ENCODE measurements around the gene ARMCX1. TPM values are rescaled to one million over a fixed set of nuclear protein-coding genes. Genes with fewer than 3 reads are reported as not detected.
"Not testable (repeated sequence)": the region's sequence is repeated elsewhere in the genome, so short reads cannot be mapped to it uniquely, and the experiment has no call there.

Gene ARMCX1
- total and polyA plus RNA-seq, 2 experiments from 2014 or later = 26.9 to 28.0 TPM

GRCh38 chrX:101595739-101596419, 45.5 kb downstream of the ARMCX1 start:
- Mint-ChIP-seq H3K4me1 (peaks cover 3% of the 10 kb centered on the region; the same call in 1 of the 3 replicates), H3K4me3 (no peak overlapping the region), H3K27ac (no peak overlapping the region), H3K9me3 (no peaks in the 10 kb centered on the region), H3K36me3 (ENCODE audit: low read depth) (no peaks in the 10 kb centered on the region), H3K27me3 (ENCODE audit: insufficient read depth, low read depth, poor library complexity) (no peaks in the 10 kb centered on the region)
- no peaks in the 10 kb centered on the region for H3F3A ChIP-seq (replicated peaks; ENCODE audit: low read depth)
- no peaks in the 10 kb centered on the region for H4K20me1 ChIP-seq (replicated peaks; ENCODE audit: insufficient read depth)
- no peak overlapping the region for H2AFZ ChIP-seq
- H3K4me1 ChIP-seq (ENCODE audit: insufficient read depth) = no peaks in the 10 kb centered on the region
- TF ChIP-seq ZNF331 (CRISPR knock-in tag; IDR thresholded peaks at IDR 0.05; ENCODE audit: low read depth) (no peak), CTCF (conservative IDR thresholded peaks at IDR 0.05; ENCODE audit: low read depth in 2 of 2) (peak; percentile 70 to 73), CREB1 (CRISPR knock-in tag; IDR thresholded peaks at IDR 0.05; ENCODE audit: low read depth) (no peak)
- peak; percentile 77 for ATAC-seq
- H3K27ac ChIP-seq (ENCODE audit: low read depth) = no peak overlapping the region
- no peak overlapping the region for H3K4me2 ChIP-seq
- H3K27me3 ChIP-seq (ENCODE audit: insufficient read depth) = no peaks in the 10 kb centered on the region
- no peaks in the 10 kb centered on the region for H3K9me2 ChIP-seq (ENCODE audit: insufficient read depth)
- peak; percentile 74 for DNase-seq (ENCODE audit: low spot score)
- no peak overlapping the region for H3K4me3 ChIP-seq
- no peaks in the 10 kb centered on the region for H3K36me3 ChIP-seq (ENCODE audit: insufficient read depth)
- H3K79me2 ChIP-seq (replicated peaks; ENCODE audit: insufficient read depth) = no peaks in the 10 kb centered on the region

GRCh38 chrX:101599592-101599991, 49.2 kb downstream of the ARMCX1 start:
- not testable (repeated sequence) for H3K27ac ChIP-seq (ENCODE audit: low read depth); ATAC-seq; H3K4me1 ChIP-seq (ENCODE audit: insufficient read depth); H3K4me2 ChIP-seq; H3K36me3 ChIP-seq (ENCODE audit: insufficient read depth); H2AFZ ChIP-seq; H3K4me1 Mint-ChIP-seq; H3K4me3 ChIP-seq; H3K9me2 ChIP-seq (ENCODE audit: insufficient read depth); H3K27me3 Mint-ChIP-seq (ENCODE audit: insufficient read depth, low read depth, poor library complexity); H3K4me3 Mint-ChIP-seq; H4K20me1 ChIP-seq (replicated peaks; ENCODE audit: insufficient read depth); H3K36me3 Mint-ChIP-seq (ENCODE audit: low read depth); H3K27ac Mint-ChIP-seq; H3F3A ChIP-seq (replicated peaks; ENCODE audit: low read depth); DNase-seq (ENCODE audit: low spot score); H3K27me3 ChIP-seq (ENCODE audit: insufficient read depth); H3K79me2 ChIP-seq (replicated peaks; ENCODE audit: insufficient read depth); H3K9me3 Mint-ChIP-seq

GRCh38 chrX:101602077-101602476, 51.7 kb downstream of the ARMCX1 start:
- no peak overlapping the region for H2AFZ ChIP-seq
- Mint-ChIP-seq H3K4me1 (no peaks in the 10 kb centered on the region), H3K27ac (no peak overlapping the region), H3K27me3 (ENCODE audit: insufficient read depth, low read depth, poor library complexity) (no peaks in the 10 kb centered on the region), H3K36me3 (ENCODE audit: low read depth) (no peaks in the 10 kb centered on the region), H3K4me3 (no peak overlapping the region), H3K9me3 (no peaks in the 10 kb centered on the region)
- H3F3A ChIP-seq (replicated peaks; ENCODE audit: low read depth) = no peaks in the 10 kb centered on the region
- no peaks in the 10 kb centered on the region for H3K9me2 ChIP-seq (ENCODE audit: insufficient read depth)
- H3K4me1 ChIP-seq (ENCODE audit: insufficient read depth) = no peaks in the 10 kb centered on the region
- H3K4me3 ChIP-seq = no peak overlapping the region
- H3K27ac ChIP-seq (ENCODE audit: low read depth) = no peak overlapping the region
- no peaks in the 10 kb centered on the region for H3K27me3 ChIP-seq (ENCODE audit: insufficient read depth)
- DNase-seq (ENCODE audit: low spot score) (no peak), ATAC-seq (no peak)
- no peaks in the 10 kb centered on the region for H3K79me2 ChIP-seq (replicated peaks; ENCODE audit: insufficient read depth)
- H4K20me1 ChIP-seq (replicated peaks; ENCODE audit: insufficient read depth) = no peaks in the 10 kb centered on the region
- H3K4me2 ChIP-seq = no peak overlapping the region
- no peaks in the 10 kb centered on the region for H3K36me3 ChIP-seq (ENCODE audit: insufficient read depth)
- TF ChIP-seq NANOG (IDR thresholded peaks at IDR 0.05; ENCODE audit: borderline replicate concordance) (no peak), ZNF462 (CRISPR knock-in tag; IDR thresholded peaks at IDR 0.05) (no peak)

All from GM23338 (cell line).